IMR-90 (cell line): ENCODE data around the gene NPTN. TPM values are rescaled to one million over a fixed set of nuclear protein-coding genes. Genes with fewer than 3 reads are reported as not detected.

Experiments used
- ATAC-seq: fragments of 200-7000 bp; cut with Tn5 transposase; 2 replicates; pipeline ENCODE4 v1.9.1; 2020; ENCODE audit warnings: low read depth, mild to moderate bottlenecking, moderate library complexity
- BruUV-seq: library from RNA; stranded (reverse); fragments of 400-500 nt; replicated peaks from 2 replicates; lab custom pipeline; 2021; lab: Mats Ljungman, UMichigan
- CTCF ChIA-PET: fragments of 300-600 bp; formaldehyde crosslinking; extraction: SDS; loops from one replicate; lab custom pipeline; 2021; ENCODE audit warnings: antibody characterized with exemption; lab: Yijun Ruan, JAX
- POLR2A ChIA-PET: fragments of 300-600 bp; sonication (Branson Sonifier 250); formaldehyde crosslinking; loops from one replicate; lab custom pipeline; 2022; ENCODE audit warnings: antibody characterized with exemption; ENCODE audit not compliant: unreplicated experiment; lab: Charles Lee
- DNase-seq: peaks from one replicate; pipeline ENCODE4 v3.0.0; 2013
- H2AFZ ChIP-seq: replicated peaks from 2 replicates; pipeline ENCODE3; 2013; ENCODE audit warnings: low read length, mild to moderate bottlenecking; ENCODE audit not compliant: poor library complexity
- H2AK5ac ChIP-seq: 2 replicates; pipeline ENCODE4 v1.6.1; 2013; ENCODE audit warnings: low read depth, low read length, inconsistent platforms
- H2AK9ac ChIP-seq: replicated peaks from 2 replicates; pipeline ENCODE3; 2013; ENCODE audit warnings: mild to moderate bottlenecking, low read depth, low read length, moderate library complexity; ENCODE audit not compliant: poor library complexity
- H2BK120ac ChIP-seq: 2 replicates; pipeline ENCODE4 v1.6.1; 2013; ENCODE audit warnings: low read depth, low read length, inconsistent platforms
- H2BK15ac ChIP-seq: 3 replicates; pipeline ENCODE4 v1.6.1; 2013; ENCODE audit warnings: low read depth, low read length, inconsistent platforms
- H2BK20ac ChIP-seq: 2 replicates; pipeline ENCODE4 v1.6.1; 2013; ENCODE audit warnings: low read depth, mild to moderate bottlenecking, inconsistent platforms, low read length, moderate library complexity
- H2BK5ac ChIP-seq: 2 replicates; pipeline ENCODE4 v1.6.1; 2013; ENCODE audit warnings: mild to moderate bottlenecking, low read depth, low read length, inconsistent platforms; ENCODE audit not compliant: poor library complexity, severe bottlenecking
- H3K14ac ChIP-seq: replicated peaks from 2 replicates; pipeline ENCODE4 v1.6.1; 2013; ENCODE audit warnings: low read depth, low read length, inconsistent platforms
- H3K18ac ChIP-seq: 2 replicates; pipeline ENCODE4 v1.6.1; 2013; ENCODE audit warnings: low read depth, low read length, control low read depth
- H3K23ac ChIP-seq: 2 replicates; pipeline ENCODE4 v1.6.1; 2013; ENCODE audit warnings: low read depth, low read length, inconsistent platforms
- H3K27ac ChIP-seq: 2 replicates; pipeline ENCODE4 v1.5.1; 2013; ENCODE audit warnings: mild to moderate bottlenecking, control low read depth, low read length; ENCODE audit not compliant: insufficient read depth
- H3K27me3 ChIP-seq: 2 replicates; pipeline ENCODE4 v1.6.1; 2013; ENCODE audit warnings: low read length; ENCODE audit not compliant: control insufficient read depth, insufficient read depth
- H3K36me3 ChIP-seq: 2 replicates; pipeline ENCODE4 v1.6.1; 2013; ENCODE audit warnings: low read length, mixed read lengths; ENCODE audit not compliant: control insufficient read depth, insufficient read depth
- H3K4ac ChIP-seq: 2 replicates; pipeline ENCODE4 v1.6.1; 2013; ENCODE audit warnings: low read depth, low read length, inconsistent platforms
- H3K4me1 ChIP-seq: 2 replicates; pipeline ENCODE4 v1.6.1; 2013; ENCODE audit warnings: low read length, mixed read lengths; ENCODE audit not compliant: control insufficient read depth, insufficient read depth
- H3K4me2 ChIP-seq: 2 replicates; pipeline ENCODE4 v1.6.1; 2013; ENCODE audit warnings: low read depth, mild to moderate bottlenecking, control low read depth, low read length, moderate library complexity
- H3K4me3 ChIP-seq: 2 replicates; pipeline ENCODE4 v1.5.1; 2013; ENCODE audit warnings: low read depth, mild to moderate bottlenecking, control low read depth, low read length, moderate library complexity; ENCODE audit not compliant: insufficient read depth
- H3K56ac ChIP-seq: 2 replicates; pipeline ENCODE4 v1.6.1; 2013; ENCODE audit warnings: low read length, inconsistent platforms; ENCODE audit not compliant: insufficient read depth; ENCODE audit errors: extremely low read depth
- H3K79me1 ChIP-seq, 2 experiments: 2 replicates each; pipeline ENCODE4 v1.6.1; 2013; ENCODE audit warnings: low read length in 2 of 2, inconsistent platforms in 1 of 2, low read depth in 1 of 2
- H3K9ac ChIP-seq: 2 replicates; pipeline ENCODE4 v1.6.1; 2013; ENCODE audit warnings: low read depth, low read length, control low read depth
- H3K9me1 ChIP-seq: 2 replicates; pipeline ENCODE4 v1.6.1; 2013; ENCODE audit warnings: low read length, inconsistent platforms; ENCODE audit not compliant: insufficient read depth
- H3K9me3 ChIP-seq: 2 replicates; pipeline ENCODE4 v1.6.1; 2013; ENCODE audit warnings: low read length; ENCODE audit not compliant: control insufficient read depth, insufficient read depth
- H4K20me1 ChIP-seq: 2 replicates; pipeline ENCODE4 v1.6.1; 2013; ENCODE audit warnings: low read length, inconsistent platforms; ENCODE audit not compliant: insufficient read depth
- H4K5ac ChIP-seq: 2 replicates; pipeline ENCODE4 v1.6.1; 2013; ENCODE audit warnings: mild to moderate bottlenecking, low read depth, low read length, control low read depth
- H4K8ac ChIP-seq, 2 experiments: 2 replicates each; pipeline ENCODE4 v1.6.1; 2013; ENCODE audit warnings: low read depth in 2 of 2, low read length in 2 of 2, control low read depth in 1 of 2, inconsistent platforms in 1 of 2
- H4K91ac ChIP-seq: 2 replicates; pipeline ENCODE4 v1.6.1; 2013; ENCODE audit warnings: low read depth, low read length, inconsistent platforms; ENCODE audit not compliant: insufficient read depth
- BHLHE40 ChIP-seq: fragments of 150-350 bp; IDR thresholded peaks from 2 replicates; pipeline ENCODE4 v1.6.1; 2016; ENCODE audit warnings: mild to moderate bottlenecking, low read depth, low read length
- CHD1 ChIP-seq: IDR thresholded peaks from 2 replicates; pipeline ENCODE4 v1.6.1; 2012; ENCODE audit warnings: low read depth, low read length, improper control_type of control experiment
- MAZ ChIP-seq: IDR thresholded peaks from 2 replicates; pipeline ENCODE4 v1.6.1; 2012; ENCODE audit warnings: low read depth, mild to moderate bottlenecking, low read length, improper control_type of control experiment, moderate library complexity, borderline replicate concordance
- WGBS, 2 experiments: methylation state at CpG; one replicate each; pipeline versions ENCODE4 v1.1.5 to v1.1.7; 2013; ENCODE audit warnings: missing lambda C conversion rate in 2 of 2; ENCODE audit not compliant: insufficient read length in 1 of 2; ENCODE audit errors: extremely low coverage in 2 of 2; 5-methylcytosine and 5-hydroxymethylcytosine counted together
- dilution Hi-C: fragments of 300-500 bp; cut with HindIII; formaldehyde crosslinking; loops from one replicate; pipeline ENCODE4 v1.14.3; 2018; ENCODE audit warnings: low sequenced_read_pairs; ENCODE audit not compliant: unreplicated experiment
- in situ Hi-C: fragments of 300-500 bp; cut with MboI; formaldehyde crosslinking; loops from 3 replicates; pipeline ENCODE4 v1.14.3; 2019; ENCODE audit warnings: low sequenced_read_pairs, inconsistent platforms, mixed read lengths
- intact Hi-C: fragments of 100-400 bp; cut with micrococcal nuclease; formaldehyde crosslinking; loops from 2 replicates; pipeline ENCODE4 v1.10.0; 2022
- polyA plus RNA-seq, 3 experiments: library from polyadenylated mRNA; depleted of rRNA; stranded (reverse); fragments of >200 nt; gene quantifications; 2 replicates each; pipeline ENCODE4 v1.2.3, GENCODE V29; 2012; ENCODE audit warnings: low replicate concordance in 1 of 3
- total RNA-seq: library from RNA; depleted of rRNA; stranded (reverse); fragments of >200 nt; gene quantifications from 2 replicates; pipeline ENCODE4 v1.2.3, GENCODE V29; 2012

The NPTN gene
- total and polyA plus RNA-seq, 2 of the 4 experiments (the other 2 are of a cell fraction): 171 to 329 TPM

- in situ Hi-C loops (no loop called here), dilution Hi-C loops (no loop called here), intact Hi-C loops (loop anchor here (2.0 kb wide), 1 partner anchor 34 kb away; the partner anchor contains the start of gene NPTN)
- Histone ChIP-seq H3K4me1 (peaks cover 31% of the 10 kb centered on the region), H2AFZ (no peak overlapping the region), H3K23ac (no peak overlapping the region; the same call in 1 of the 2 replicates), H2AK5ac (0 out of 2 replicates have a peak overlapping the region, but pooled peaks have one; percentile 4), H3K9me1 (peaks cover 36% of the 10 kb centered on the region), H4K91ac (no peak overlapping the region), H4K20me1 (peaks cover 94% of the 10 kb centered on the region), H3K27ac (peak overlapping the region; percentile 44; the same call in 1 of the 2 replicates), H3K27me3 (no peaks in the 10 kb centered on the region), H3K36me3 (no peaks in the 10 kb centered on the region; the same call in none of the 2 replicates), H2BK5ac (peak overlapping the region; percentile 57), H3K56ac (no peak overlapping the region), H3K4ac (peak overlapping the region; percentile 16; the same call in 1 of the 2 replicates), H2BK15ac (no peak overlapping the region), H2BK20ac (no peak overlapping the region), H3K79me1 (peaks cover 41 to 94% of the 10 kb centered on the region in 2 experiments), H4K8ac (0 out of 4 replicates have a peak overlapping the region, but pooled peaks of 1 of the 2 experiments have one; percentile 1), H3K9ac (0 out of 2 replicates have a peak overlapping the region, but pooled peaks have one; percentile 19), H4K5ac (no peak overlapping the region; the same call in 1 of the 2 replicates), H3K14ac (peak overlapping the region; percentile 2; the same call in 1 of the 2 replicates), H3K4me2 (no peak overlapping the region), H2BK120ac (no peak overlapping the region), H3K18ac (no peak overlapping the region), H3K4me3 (no peak overlapping the region), H2AK9ac (no peak overlapping the region), H3K9me3 (no peaks in the 10 kb centered on the region)
- no TSS peak for BruUV-seq
- WGBS, 2 experiments: no CpG with 5 or more reads among the region's 3 CpGs
- TF ChIP-seq MAZ (no peak), BHLHE40 (no peak), CHD1 (no peak)
- ChIA-PET POLR2A (interaction anchor here (0.5 kb wide), 1 partner anchor 347 kb away, joined by 3 read pairs; no protein-coding TSS in a partner anchor), CTCF (no interaction called here)
- DNase-seq (peak; percentile 35), ATAC-seq (peak; percentile 31)
Observed at GRCh38 chr15:73598530-73599160, 34.5 kb downstream of the NPTN start.
